ENCODE data around the gene SLC6A2.

- TF ChIP-seq CTCF (IDR thresholded peaks at IDR 0.05) = no peak
- TF ChIP-seq POLR2A (IDR thresholded peaks at IDR 0.05) = no peak
- no peak for TF ChIP-seq POLR2AphosphoS5 (IDR thresholded peaks at IDR 0.05; ENCODE audit: insufficient read depth in 1 of 2, low read depth in 1 of 2)
These were observed 82.2 kb downstream of the SLC6A2 start for GRCh38 chr16:55737966-55738365.

Data from vagina (tissue), 2 donors.